GM21723 (cell line): ENCODE measurements around the gene CEACAM18.
"Not testable (repeated sequence)": the region's sequence is repeated elsewhere in the genome, so short reads cannot be mapped to it uniquely, and the experiment has no call there.

Source experiments
- ATAC-seq: cut with Tn5 transposase; IDR thresholded peaks from one replicate; pipeline ENCODE4 v1.9.1; 2021; ENCODE audit warnings: mild to moderate bottlenecking, moderate library complexity; ENCODE audit not compliant: unreplicated experiment

CEACAM18 gene

DNA sequence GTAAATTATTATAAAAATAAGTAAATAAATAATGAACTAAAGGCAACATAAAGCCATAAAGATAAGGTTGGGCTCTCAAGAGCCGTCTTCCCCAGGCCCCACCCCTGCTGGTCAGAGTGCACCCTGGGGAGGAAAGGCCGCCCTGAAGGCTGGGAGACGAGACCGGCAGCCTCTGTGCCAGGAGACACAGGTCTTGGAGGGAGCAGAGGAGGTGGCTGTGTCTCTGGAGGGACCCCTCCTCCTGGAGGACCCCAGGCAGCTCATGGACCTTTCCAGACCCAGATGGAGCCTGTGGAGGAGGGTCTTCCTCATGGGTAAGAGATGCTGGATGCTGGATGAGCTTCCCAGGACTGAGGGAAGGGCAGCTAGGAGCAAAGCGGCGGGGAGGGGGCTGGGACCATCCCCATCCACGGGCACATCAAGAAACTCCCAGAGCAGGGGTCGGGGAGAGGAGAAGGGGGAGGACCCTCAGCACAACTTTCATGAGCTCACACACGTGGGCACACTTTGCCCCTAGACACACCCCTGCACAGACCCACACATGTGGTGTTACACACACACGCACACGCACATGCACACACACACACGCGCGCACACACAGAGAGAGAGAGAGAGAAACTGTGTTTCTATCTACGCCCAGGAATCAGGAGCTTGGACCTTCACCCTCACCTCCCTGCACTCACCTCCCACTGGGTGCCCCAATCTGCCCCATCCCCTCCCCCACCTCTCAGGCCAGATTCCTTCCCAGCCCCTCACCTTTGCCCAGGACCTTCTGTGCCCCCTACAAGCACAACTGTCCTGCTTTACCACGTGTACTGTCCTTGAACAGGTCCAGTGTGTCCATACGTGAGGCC lies at the start of gene CEACAM18:
Gene CEACAM18, plus strand, starts transcription at position 159 of the 854 bp plus-strand sequence.
- no peak for ATAC-seq

DNA sequence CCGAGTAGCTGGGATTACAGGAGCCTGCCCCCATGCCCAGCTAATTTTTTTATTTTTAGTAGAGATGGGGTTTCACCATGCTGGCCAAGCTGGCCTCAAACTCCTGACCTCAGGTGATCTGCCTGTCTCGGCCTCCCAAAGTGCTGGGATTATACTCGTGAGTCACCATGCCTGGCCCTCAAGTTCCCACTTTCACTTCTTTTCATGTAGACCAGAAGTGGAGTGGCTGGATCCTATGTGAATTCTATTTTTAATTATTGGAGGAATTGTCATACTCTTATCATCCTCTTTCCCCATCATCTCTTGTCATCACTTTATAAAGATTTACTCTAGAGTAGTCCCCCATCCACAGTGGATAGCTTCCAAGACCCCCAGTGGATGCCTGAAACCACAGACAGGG lies 48.1 kb upstream of the CEACAM18 start:
- ATAC-seq: no peak

DNA sequence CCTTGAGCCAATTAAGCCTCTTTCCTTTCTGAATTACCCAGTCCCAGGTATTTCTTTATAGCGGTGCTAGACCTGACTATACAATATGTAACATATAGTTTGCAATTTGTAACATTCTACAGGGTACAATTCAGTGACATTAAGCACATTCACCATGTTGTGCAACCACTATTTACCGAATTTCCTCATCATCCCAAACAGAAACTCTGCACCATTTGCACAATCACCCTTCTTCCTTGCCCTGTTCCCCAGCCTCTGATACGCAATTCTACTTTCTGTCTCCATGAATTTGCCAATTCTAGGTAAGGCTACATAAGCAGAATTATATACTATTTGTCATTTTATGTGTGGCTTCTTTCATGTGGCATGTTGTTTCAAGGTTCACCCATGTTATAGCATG lies 47.2 kb upstream of the CEACAM18 start:
- no peak for ATAC-seq

DNA sequence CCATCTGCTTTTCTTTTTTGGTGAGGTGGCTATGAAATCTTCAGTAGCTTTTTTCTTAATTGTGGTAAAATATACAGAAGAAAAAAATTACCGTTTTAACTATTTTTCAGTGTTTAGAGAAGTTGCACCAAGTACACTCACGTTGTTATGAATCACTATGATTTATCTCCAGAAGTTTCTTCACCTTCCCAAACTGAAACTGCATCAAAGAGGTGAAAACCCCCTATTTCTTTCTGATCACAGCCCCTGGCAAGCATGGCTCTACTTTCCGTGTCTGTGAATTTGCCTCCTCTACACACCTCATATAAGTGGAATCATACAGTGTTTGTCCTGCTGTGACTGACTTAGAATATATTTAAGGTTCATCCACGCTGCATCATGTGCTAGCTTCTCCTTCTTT lies 45.3 kb upstream of the CEACAM18 start:
- ATAC-seq: no peak

DNA sequence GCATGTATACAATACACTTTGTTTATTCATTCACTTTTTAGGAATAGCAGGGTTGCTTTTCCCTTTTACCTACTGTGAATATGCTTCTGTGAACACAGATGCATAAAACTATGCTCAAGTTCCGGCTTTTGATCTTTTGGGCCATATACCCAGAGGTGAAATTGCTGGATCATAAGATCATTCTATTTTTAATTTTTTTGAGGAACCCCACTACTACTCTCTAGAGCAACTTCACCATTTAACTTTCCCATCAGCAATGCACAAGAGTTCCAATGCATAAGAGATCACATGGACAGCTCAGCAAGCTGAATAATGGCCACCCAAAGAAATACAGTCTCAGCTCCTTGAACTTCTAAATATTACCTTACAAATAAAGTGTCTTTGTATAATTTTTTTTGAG lies 43.9 kb upstream of the CEACAM18 start:
- ATAC-seq: no peak

DNA sequence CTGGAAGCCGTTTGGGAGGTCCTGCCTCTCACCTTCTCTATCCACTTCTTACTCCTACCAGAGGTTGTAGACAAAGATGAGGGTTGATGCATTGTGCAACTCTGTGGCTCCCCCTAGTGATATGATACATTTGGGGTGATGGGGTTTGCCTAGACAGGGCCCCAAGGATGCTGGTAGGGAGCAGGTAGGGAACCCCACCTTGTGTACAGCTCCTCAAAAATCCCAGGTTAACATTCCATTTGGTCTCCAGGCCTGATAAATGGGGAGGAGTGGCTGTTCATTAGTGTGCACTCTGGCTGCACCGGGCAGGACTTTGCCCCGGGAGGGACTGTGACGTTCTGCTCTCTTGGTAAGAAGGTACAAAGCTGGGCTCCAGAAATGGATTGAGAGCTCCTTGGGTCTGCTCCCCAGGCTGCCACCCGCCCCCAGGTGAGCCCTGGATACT lies 39.3 kb upstream of the CEACAM18 start:
- ATAC-seq: no peak

DNA sequence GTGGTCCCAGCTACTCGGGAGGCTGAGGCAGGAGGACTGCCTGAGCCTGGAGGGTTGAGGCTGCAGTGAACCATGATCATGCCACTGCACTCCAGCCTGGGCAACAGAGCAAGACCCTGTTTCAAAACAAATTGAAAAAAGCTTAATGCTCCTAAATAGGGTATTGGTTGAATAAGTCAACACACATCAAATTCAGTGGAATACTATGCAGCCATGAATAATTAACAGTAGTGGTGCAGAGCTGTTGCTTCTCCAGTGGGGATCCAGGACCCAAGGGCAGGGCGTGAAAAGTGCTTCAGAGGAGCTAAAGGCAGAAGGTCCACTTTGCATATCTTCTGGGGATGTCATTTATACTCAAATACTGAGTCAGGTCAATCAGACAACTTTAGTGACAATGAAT lies 38.3 kb upstream of the CEACAM18 start:
- no peak for ATAC-seq

DNA sequence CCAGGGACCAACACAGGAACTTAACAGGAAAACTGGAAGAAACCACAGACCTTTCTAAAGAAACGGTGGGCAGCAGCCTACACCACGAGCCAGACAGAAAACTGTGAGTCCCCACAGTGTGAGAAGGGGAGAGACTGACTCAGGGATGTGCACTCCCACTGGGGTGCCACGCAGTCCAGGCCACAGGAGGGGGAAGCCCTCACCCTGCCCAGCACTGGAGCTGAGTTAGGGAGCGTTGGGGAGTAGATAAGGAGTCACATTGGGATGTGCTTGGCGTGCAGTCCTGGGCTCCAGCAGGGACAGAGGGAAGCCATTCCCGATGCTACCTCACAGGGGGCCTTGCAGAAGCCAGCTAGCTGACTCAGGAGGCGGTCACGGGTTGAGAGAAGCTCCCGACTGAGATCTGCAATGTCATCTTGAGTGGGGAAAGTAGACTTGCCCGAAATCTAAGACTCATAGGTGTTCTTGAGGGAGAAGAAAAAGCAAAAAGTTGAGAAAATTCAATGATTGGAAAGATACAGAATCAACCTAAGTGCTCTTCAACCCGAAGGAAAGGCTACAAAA lies 37.4 kb upstream of the CEACAM18 start:
- ATAC-seq: no peak

DNA sequence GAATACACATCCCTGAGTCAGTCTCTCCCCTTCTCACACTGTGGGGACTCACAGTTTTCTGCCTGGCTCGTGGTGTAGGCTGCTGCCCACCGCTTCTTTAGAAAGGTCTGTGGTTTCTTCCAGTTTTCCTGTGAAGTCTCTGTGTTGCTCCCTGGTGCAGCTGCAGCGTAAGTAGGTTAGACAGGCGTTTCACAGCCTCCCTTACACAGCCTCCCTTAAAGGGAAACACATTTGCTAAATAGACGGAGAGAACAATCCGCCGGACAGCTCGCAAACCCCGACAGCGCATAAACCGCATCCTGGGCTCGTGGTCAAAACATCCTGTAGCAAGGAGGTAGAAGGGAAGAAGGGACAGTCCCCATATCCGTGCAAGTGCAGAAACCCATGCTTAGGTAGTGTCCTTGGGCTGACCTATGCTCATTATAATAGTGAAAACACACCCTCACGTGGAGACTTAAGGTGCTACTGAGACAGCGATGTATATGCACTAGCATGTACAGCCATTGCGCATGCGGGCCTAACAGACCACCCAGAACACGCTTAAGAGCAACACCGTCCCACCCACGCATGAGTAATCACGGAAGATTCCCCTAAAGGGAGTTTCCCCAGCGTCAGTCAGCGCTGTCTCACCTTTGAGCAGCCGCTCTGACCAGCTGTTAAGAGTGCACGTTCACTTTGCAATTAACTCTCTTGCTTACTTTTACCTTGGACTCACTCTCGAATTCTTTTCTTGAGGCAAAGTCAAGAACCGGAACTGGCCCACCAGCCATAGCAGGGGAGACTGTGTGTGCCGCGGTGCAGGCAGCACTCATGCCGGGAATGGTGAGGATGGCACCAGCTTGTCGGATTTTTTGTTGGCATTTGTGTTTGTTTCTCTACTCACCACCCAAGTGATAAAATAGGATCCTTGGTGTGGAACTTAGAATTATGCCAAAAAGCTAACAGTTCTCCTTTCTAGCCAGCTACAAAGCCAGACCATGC lies 36.6 kb upstream of the CEACAM18 start:
- ATAC-seq: peak; percentile 92

DNA sequence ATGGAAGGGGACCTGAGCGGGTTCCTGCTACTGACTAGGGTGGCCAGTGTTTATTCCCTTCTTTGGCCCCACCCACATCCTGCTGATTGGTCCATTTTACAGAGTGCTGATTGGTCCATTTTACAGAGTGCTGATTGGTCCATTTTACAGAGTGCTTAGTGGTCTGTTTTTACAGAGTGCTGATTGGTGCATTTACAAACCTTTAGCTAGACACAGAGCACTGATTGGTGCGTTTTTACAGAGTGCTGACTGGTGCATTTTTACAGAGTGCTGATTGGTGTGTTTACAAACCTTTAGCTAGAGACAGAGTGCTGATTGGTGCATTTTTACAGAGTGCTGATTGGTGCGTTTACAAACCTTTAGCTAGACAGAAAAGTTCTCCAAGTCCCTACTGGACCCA lies 30.8 kb upstream of the CEACAM18 start:
- not testable (repeated sequence) for ATAC-seq

DNA sequence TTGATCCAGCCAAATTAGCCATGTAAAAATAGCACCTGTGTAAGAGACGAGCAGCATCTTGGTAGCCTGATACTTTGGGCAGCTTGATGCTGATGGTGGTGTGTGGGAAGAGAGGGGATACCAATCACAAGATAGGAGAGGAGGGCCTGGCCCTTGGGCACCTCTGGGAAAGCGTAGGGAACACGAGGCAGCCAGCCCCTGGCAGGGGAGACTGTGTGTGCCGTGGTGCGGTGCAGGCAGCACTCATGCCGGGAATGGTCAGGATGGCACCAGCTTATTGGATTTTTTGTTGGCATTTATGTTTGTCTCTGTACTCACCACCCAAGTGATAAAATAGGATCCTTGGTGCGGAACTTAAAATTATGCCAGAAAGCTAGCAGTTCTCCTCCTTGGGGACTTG lies 30.3 kb upstream of the CEACAM18 start:
- no peak for ATAC-seq

DNA sequence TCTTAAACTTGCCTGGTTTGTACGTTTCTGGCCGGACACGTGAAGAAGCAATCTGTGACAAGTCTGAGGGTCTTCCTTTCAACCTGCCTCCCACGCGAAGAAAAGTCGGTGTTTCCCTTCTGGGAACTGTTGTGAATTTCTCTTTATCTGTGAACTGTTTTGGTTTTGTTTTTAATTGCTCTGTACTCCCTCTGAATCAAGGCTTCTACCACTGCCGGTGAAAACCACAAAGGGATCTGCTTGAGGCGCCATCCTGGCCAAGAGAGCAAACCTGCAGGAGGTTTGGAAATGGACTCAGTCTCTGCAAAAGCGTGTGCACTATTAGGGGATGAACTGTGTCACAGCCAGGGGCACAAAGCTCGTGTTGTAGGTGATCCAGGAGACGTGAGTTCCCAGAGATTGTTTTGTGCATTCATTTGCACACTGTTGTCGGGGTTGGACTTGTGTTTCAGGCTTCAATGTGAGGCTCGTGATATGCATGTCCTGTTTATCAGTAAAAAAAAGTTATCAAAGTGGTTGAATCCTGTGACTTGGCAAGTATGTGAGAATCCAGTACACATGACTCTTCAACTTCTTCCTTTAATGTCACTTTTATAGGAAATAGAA lies 29.8 kb upstream of the CEACAM18 start:
- ATAC-seq: no peak

DNA sequence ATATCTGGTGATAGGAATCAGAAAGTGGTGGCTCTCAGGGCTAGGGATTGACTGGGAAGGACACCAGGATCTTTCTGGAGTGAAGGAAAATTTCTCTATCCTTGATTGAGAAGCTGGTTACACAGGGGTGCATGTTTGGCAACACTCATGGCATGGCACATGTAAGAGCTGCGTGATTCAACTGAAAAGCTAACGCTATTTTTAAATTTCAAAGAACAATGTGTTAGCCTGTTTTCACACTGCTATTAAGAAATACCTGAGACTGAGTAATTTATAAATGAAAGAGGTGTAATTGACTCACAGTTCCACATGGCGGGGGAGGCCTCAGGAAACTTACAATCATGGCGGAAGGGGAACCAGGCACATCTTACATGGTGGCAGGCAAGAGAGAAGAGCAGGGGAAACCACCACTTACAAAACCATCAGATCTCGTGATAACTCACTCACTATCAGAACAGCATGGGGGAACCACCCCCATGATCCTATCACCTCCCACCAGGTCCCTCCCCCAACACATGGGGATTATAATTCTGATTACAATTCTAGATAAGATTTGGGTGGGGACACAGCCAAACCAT lies 27.5 kb upstream of the CEACAM18 start:
- no peak for ATAC-seq

DNA sequence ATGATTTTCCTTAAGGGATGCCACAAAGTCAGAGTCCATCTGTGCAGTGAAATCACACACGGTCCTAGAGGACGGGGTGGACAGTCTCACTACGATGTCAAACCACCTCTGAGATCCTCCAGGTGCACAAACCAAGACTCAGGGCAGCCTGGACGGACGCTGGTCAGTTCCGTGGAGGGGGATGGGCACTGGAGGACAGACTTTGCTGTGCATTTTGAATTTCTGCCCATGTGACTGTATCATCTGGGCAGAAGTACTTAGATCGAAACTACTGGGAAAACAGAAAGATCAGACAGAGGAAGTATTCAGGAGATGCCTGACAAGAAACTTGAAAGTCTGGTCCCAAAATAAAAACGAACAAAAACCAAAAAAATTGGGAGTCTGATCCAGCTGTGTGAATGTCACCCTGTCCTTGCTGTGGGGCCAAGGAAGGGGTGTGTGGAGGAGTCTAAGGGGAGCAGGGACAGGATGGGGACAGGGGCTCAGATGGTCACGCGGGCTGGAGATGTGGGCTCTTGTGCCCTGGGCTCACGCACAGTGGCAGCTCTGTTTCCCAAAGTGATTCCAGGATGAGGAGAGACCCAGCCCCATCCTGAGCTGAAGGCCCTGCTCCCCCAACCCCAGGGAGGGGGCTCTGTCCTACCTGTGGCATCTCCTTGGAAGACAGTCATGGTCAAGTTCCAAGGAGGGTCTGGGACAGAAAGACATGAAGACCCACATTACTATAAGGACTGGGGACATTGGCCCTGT lies 21.6 kb upstream of the CEACAM18 start:
- ATAC-seq: no peak

DNA sequence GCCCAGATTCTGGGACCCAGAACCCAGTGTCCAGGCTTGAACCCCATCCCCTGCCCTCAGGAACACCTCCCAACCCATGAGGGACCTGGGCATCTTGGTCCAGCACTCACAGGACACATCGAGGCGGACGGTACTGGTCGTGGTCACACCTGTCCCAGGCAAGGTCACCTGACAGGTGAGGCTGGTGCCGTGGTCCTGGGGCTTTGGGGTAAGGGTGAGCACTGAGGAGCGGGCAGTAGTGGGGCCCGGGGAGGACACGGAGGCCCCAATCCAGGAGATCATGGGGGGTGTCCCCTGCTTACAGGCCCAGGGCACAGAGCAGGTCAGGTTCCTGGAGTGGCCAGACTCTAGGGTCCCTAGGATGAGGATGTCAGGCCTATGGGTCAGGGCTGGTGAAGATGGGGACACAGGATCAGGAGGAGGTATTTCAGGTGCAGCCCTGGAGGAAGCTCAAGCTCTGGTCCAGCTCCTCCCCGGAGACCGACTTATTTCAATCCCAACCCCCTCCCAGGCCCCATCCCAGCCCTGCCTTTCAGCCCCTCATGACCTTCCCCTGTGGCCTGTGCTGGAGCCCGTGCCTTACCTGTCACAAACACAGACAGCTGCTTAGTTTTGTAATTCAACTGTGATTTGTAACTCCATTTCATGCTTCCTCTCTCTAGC lies 20.9 kb upstream of the CEACAM18 start:
- no peak for ATAC-seq

DNA sequence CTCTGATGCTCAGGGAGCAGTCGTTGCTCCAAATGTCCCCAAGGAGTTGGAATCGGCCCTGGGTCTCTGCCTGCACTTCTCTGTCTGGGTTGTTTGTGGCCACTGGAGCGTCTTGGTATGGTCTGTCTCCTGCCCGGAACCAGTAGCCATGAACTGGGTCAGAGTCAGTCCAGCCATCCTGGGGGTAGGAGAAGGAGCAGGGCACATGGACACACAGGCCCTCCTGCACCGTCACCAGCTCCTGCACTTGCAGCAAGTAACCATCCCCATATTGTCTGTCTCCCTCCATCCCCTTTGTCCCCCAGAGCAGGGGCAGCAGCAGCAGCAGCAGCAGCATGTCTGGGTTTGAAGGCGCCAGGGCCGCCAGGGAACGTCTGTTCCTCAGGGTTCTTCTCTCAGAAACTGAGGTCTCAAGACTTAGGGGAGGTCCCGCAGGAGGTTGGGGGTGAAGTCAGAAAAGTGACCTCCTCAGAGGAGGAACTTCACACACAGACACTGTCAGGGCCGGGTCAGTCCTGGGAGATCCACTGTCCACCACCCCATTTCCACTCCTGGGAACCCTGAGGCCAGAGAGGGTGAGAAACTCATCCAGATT lies 20.2 kb upstream of the CEACAM18 start, which contains the start of gene SIGLEC8:
Gene SIGLEC8, minus strand, starts transcription at position 404 of the 595 bp plus-strand sequence. Its CDS starts 67 bp downstream, at position 337.
- ATAC-seq: no peak

DNA sequence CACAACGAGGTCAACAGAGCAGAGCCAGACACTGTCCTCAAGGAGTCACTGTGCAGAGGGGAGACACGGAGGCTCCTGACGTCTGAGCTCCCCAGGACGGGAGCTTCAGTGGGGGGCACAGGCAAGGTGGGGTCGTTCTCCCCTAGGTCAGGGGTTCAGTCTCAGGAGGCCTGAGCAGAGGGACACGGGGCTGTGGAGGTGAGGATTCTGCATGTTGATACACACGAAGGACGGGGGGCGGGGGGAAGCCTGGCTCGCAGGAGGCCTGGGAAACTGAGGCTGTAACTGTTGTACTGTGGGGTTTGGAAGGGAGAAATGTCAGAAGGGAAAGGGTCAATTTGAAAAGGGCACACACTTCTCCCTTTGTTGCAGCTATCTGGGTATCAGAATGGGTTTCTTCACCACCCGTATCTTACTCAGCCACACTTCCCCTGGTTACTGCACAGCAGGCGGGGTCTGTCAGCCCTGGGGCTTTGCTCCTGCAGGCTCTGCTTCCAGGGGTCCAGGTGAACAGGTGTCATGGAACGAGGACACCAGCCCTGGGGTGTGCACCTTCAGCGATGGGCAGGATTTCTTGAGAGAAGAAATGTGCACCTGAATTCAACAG lies 19.3 kb upstream of the CEACAM18 start:
- ATAC-seq: no peak
